ENCODE data around the gene SYNDIG1.
A peak's percentile ranks its signal among the peaks of the same experiment; 100 is the strongest.

Gene SYNDIG1

GRCh38 chr20:24588047-24588635, 118.7 kb downstream of the SYNDIG1 start:
- no peak for ATAC-seq

GRCh38 chr20:24588725-24589340, 119.4 kb downstream of the SYNDIG1 start:
- ATAC-seq, result no peak

DNA sequence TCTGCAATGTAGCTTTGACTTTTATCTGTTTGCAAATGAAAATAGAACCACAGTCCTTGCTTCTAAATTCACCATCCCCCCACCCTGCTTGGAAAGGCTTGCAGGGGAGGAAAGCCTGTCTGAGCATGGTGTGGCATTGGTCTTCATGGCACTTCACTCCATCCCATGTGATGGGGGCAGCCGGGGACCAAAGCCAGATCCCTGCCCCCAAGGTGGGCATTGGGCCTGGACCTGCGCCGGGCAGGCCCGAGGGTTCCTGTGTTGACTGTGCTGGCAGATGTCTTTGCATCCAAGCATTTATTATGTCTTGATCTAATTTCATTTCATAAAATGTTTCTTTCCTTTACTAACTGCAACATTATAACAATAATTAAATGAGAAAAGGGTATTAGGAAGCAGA, 120.0 kb downstream of the SYNDIG1 start:
- ATAC-seq, result no peak

GRCh38 chr20:24589815-24590177, 120.4 kb downstream of the SYNDIG1 start:
- ATAC-seq, result no peak

GRCh38 chr20:24590178-24590982, 121.0 kb downstream of the SYNDIG1 start:
- no peak for ATAC-seq

DNA sequence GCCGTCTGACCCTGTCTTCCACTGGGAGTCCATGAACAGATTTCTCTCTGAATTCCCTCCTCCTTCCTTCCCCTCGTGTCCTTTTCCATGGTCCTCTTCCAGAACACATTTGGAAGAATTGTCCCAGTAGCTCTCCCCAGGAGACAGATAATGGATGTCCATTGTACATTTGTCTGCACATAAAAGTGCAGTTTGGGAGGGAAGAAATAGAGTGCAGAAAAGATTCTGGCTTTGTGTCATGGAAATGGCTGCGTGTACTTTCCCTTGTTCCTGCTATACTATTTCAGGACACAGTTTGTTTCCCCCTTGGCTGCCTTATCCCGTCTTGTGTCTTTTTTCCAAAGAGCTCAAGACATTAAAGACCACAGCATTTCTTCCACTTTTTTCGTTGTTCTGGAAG, 127.6 kb downstream of the SYNDIG1 start:
- ATAC-seq, result no peak

- ATAC-seq, result no peak
These were observed 128.9 kb downstream of the SYNDIG1 start for GRCh38 chr20:24598346-24598745.

DNA sequence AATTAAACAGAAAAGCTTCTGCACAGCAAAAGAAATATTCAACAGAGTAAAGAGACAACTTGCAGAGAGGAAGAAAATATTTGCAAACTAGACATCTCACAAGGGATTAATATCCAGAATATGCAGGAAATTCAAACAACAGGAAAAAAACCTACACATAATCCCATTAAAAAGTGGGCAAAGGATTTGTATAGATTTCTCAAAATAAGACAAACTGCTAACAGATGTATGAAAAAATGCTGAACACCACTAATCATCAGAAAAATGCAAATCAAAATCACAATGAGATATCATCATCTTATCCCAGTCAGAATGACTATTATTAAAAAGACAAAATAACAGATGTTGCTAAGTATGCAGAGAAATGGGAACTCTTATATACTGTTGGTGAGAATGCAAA, 129.6 kb downstream of the SYNDIG1 start:
- ATAC-seq, result no peak

DNA sequence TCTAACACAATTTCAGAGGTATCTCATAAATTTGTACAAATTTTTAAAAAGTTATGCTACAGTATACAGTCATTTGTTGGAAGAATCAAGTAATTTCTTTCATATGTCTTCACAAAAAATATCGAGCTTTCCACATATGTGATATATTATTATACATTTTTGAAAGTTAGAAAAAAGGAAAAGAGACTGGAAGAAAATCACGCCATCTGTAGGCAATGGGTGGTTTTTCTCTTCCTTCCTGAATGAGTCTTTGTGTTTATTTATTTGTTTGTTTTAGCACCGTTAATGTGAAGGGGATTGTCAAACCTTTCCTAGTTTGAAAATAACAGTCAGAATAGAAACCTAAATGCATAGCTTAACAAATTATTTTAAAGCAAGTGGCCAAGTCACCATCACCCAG, 130.6 kb downstream of the SYNDIG1 start:
- ATAC-seq, result no peak

GRCh38 chr20:24603454-24603853, 134.0 kb downstream of the SYNDIG1 start:
- no peak for ATAC-seq

- ATAC-seq, result no peak
These were observed 135.7 kb downstream of the SYNDIG1 start for GRCh38 chr20:24604966-24605665.

GRCh38 chr20:24605937-24606455, 136.6 kb downstream of the SYNDIG1 start:
- ATAC-seq, result no peak

GRCh38 chr20:24607402-24607801, 138.0 kb downstream of the SYNDIG1 start:
- no peak for ATAC-seq

- peak in 1 of 2 donors; percentile 12 for ATAC-seq
These were observed 139.7 kb downstream of the SYNDIG1 start for GRCh38 chr20:24608926-24609667.

DNA sequence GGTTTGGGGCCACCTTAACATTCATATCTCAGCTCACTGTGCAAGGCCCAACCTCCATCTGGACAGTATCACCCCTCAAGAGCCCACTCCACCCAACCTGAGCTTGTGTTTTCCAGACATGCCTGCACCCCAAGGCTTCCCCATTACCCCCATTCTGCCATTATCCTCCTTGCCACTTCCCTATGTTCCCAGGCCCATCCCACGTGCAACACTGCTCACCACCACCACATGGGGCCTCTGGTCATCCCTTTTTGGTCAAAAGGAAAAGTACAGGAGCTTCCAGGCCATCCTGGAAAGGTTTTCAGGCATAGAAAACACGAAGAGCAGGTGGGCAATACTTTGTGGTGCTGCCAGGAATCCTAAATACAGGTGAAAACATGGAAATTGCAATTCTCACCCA, 140.3 kb downstream of the SYNDIG1 start:
- ATAC-seq, result no peak

DNA sequence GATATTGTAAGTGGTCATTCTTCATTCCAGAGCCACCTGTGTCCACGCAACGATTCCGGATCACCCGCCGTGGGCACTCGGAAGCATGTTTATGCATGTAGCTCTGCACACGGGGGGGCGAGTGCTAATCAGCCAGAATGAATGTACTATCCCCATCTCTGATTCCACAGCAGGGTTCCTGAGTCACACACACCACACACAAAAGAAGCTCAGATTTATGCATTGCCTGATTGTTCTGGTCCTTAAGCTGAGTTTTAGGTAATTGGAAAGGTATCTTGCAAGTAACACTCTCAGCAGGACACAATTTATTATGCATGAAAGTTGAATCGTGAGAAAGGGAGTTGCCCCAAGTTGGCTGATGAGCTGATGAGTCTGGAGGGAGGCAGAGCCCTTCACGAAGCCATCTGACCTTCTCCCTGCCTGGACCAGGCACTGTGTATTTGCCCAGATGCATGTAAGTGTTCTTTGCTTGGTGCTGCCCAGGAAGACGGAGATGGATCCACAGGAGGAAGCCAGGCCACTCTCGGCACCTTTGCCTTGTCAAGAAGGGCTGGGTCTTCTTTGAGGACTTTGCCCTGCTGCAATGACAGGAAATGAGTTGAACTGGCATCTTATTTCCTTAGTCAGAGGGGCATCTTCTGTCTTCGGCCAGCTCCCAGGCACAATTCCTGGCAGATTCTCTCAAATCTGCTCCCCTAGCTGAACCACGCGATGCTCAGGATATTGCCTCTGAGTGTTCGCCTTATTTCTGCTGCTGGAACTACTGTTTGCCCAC, 141.1 kb downstream of the SYNDIG1 start:
- ATAC-seq, result no peak

DNA sequence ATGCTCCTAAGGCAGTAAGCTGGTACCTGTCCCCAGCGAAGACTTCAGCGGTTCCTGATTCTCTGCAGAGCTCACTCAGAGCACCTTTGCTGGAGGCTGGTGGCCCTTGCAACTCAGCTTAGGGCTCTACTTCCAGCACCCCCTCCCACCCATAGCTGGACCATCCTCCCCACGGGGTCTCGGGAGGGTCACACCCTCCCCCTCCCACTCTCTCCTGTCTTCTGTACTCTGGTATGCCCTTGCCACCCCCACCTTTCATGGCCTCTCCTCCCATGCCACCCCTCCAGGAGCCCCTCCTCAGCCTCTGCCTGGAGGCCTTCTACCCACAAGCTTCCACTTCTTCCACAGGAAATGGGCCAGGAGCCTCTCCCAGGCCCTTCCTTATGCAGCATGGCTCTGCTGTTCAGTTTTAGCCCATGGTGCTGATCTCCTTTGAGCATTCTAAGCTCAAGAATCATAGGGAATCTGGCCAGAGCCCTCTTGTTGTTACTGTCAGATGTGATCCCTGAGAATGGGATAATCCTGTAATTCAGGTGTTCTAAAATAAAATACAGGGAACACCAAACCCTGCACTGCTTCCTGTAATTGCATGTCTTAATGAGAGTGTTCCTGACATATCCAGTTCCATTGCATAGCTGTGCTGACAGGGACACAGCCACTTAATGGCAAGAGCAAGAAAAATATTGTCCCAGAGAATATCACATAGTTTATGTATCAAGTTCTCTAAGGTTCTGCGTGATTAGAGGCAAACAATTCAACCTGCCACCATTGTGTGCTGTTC, 142.1 kb downstream of the SYNDIG1 start:
- ATAC-seq, result no peak

DNA sequence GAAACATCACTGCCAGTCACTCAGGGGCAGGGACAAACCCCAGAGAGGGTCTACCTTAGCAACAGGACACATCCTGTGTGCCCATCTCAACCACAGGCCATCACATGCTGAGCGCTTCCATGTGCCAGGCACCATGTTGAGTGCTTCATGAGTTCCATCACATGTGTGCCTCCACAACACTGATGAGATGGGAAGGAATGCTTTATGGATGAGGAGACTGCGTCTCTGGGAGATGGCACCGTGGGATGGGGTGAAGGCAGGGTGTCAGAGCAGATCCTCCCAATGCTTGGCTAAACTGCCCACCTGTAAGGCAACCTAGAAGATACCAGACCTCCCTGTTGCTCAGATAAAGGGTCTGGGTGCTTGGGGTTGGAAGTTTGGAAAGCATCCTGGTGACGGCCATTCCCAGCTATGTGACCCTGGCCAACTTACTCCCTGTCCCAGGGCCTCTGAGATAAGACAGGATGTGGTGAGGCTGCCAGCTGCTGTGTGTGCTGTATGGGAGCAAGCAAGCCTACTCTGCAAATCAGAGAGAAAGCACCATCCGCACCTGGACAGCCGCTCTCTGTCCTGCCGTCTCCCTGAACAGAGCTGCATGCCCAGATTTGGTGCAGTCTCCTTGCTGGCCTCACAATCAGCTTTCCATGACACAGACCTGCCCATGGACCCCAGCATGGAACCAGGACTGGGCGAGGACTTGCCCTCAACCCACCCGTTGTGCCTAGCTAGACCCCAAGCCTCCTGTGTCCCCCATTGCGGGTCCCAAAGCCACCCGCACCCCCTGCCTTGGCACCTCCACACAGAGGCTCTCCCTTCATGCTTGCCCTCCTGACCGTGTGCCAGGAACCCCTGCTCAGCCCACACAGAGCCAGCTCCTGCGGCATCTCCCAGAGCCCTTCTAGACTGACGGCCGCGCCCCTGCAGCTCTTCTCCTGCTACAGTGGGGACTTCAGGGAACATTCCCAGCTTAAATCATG, 143.7 kb downstream of the SYNDIG1 start:
- no peak for ATAC-seq

DNA sequence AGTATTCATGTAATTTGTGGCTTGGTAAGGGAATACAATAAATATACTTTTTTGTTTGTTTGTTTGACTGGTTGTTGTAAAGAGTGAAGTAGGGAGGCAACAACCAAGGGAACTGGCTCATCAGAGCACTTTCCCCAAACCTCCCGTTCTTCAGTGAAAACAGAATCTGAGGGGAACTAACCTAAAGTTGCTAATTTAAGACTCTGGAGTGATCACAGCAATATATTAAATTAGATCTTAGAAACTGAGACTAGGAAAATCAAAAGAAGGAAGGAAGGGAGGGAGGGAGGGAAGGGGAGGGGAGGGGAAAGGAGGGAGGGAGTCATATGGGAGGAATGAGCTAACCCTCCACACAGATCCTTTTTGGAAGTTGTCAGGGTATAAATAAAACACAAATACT, 144.9 kb downstream of the SYNDIG1 start:
- ATAC-seq, result no peak

- ATAC-seq, result no peak
These were observed 145.9 kb downstream of the SYNDIG1 start for GRCh38 chr20:24615353-24615752.

Measured in activated CD4-positive, CD25-positive, alpha-beta regulatory T cell treated with anti-CD3 and anti-CD28 coated beads, Interleukin-2, amount 50 U/mL, for 24 hours (primary cell).